WERI-Rb-1 (cell line): ENCODE measurements around the gene INTS15.
A peak's percentile ranks its signal among the peaks of the same experiment; 100 is the strongest.
"Not testable (repeated sequence)": the region's sequence is repeated elsewhere in the genome, so short reads cannot be mapped to it uniquely, and the experiment has no call there.

Experiments used
- DNase-seq: peaks from one replicate; pipeline ENCODE4 v3.0.0-alpha.2; 2020
- H3K27ac ChIP-seq: fragments of 250-450 bp; sonication (Bioruptor Pico); 2 replicates; pipeline ENCODE4 v1.5.1; 2020; ENCODE audit warnings: mild to moderate bottlenecking, moderate library complexity
- H3K27me3 ChIP-seq: fragments of 250-450 bp; sonication (Bioruptor Pico); 2 replicates; pipeline ENCODE4 v1.5.1; 2021; ENCODE audit warnings: mild to moderate bottlenecking, low read depth, moderate library complexity; ENCODE audit not compliant: insufficient read depth, severe bottlenecking
- H3K36me3 ChIP-seq: fragments of 250-450 bp; sonication (Bioruptor Pico); 2 replicates; pipeline ENCODE4 v1.5.1; 2020; ENCODE audit warnings: mild to moderate bottlenecking, moderate library complexity
- H3K4me3 ChIP-seq: 2 replicates; pipeline ENCODE4 v1.5.1; 2011; ENCODE audit warnings: low read depth, mild to moderate bottlenecking, control low read depth, low read length
- H3K9me3 ChIP-seq: fragments of 250-450 bp; sonication (Bioruptor Pico); 2 replicates; pipeline ENCODE4 v1.5.1; 2021; ENCODE audit warnings: mild to moderate bottlenecking, moderate library complexity; ENCODE audit not compliant: severe bottlenecking
- TF ChIP-seq, protein P1 (sequence below): IDR thresholded peaks from 2 replicates; pipeline ENCODE4 v1.5.1; 2011; ENCODE audit warnings: low read depth, mild to moderate bottlenecking, control low read depth, inconsistent platforms, low read length

The INTS15 gene

DNA sequence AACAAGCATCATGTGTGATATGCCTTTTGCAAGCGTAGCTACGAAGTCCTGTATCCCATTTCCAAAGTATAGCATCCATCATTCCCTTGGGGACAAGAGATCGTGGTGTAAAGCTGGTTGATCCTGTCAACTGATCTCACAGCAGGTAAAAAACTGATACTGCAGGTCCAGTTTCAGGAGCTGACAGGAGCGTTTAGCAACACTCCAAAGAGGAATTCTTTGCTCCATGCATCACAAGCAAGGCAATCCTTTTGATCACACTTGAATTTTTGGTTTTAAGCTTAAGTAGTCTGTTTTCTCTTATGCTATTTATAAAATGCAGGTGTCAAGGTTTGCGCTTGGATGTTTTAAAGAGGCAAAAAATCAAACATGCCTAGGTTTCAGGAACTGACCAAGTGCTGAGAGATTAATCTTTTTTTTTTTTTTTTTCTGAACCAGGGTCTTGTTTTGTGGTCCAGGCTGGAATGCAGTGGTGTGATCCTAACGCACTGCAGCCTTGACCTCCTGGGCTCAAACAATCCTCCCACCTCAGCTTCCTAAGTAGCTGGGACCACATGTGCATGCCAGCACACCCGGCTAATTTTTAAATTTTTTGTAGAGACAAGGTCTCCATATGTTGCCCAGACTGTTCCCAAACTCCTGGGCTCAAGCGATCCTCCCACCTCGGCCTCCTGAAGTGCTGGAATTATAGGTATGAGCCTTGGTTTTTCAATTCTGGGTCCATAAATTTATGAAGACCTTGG, 14.4 kb upstream of the INTS15 start:
- no peaks in the 10 kb centered on the region for H3K9me3 ChIP-seq
- H3K4me3 ChIP-seq = no peak overlapping the region
- TF ChIP-seq, protein P1, sequence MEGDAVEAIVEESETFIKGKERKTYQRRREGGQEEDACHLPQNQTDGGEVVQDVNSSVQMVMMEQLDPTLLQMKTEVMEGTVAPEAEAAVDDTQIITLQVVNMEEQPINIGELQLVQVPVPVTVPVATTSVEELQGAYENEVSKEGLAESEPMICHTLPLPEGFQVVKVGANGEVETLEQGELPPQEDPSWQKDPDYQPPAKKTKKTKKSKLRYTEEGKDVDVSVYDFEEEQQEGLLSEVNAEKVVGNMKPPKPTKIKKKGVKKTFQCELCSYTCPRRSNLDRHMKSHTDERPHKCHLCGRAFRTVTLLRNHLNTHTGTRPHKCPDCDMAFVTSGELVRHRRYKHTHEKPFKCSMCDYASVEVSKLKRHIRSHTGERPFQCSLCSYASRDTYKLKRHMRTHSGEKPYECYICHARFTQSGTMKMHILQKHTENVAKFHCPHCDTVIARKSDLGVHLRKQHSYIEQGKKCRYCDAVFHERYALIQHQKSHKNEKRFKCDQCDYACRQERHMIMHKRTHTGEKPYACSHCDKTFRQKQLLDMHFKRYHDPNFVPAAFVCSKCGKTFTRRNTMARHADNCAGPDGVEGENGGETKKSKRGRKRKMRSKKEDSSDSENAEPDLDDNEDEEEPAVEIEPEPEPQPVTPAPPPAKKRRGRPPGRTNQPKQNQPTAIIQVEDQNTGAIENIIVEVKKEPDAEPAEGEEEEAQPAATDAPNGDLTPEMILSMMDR = no peak
- no peak overlapping the region for H3K27ac ChIP-seq
- no peaks in the 10 kb centered on the region for H3K27me3 ChIP-seq
- H3K36me3 ChIP-seq = peaks cover 11% of the 10 kb centered on the region; the same call in 1 of the 2 replicates
- no peak for DNase-seq

DNA sequence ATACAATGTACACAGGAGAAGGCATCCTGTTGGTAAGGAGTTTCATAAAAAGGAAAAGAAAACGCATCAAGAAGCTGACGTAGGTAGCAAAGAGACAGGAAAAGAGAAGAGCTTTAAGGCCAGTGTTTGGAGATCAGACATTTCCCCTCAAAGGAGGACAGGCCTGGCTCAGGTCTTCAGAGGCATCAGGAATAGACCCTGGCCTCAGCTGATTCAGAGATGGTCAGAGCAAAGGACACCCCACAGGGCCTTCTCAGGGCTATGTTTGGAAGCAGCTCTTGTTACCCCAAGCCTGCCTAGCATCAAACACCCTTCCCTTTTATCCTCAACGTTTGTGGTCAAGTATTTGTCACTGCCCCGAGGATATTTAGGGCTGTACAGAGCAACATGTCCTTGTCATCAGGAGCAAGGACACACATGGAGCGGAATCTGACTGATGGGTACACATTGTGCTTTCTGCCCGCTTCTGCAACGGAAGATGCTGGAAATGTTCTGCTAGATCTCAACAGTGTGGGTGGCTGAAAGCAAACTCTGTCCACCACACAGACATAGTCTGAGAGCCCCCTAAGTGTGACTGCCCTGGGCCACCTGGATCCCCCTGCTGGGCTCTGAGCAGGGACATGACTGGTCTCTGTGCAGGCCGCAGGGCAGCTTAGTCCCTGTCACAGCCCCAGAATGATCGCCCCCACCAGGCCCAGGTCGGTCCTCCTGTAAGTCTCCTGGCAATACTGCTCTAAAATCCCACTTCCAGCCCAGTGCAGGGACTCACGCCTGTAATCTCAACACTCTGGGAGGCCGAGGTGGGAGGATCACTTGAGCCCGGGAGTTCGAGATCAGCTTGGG, 13.6 kb upstream of the INTS15 start:
- Histone ChIP-seq H3K36me3 (peaks cover 15% of the 10 kb centered on the region; the same call in 1 of the 2 replicates), H3K9me3 (no peaks in the 10 kb centered on the region), H3K4me3 (peak overlapping the region; percentile 86), H3K27me3 (no peaks in the 10 kb centered on the region), H3K27ac (peak overlapping the region; percentile 90)
- peak; percentile 50 for DNase-seq
- TF ChIP-seq, protein P1 = peak; percentile 35

DNA sequence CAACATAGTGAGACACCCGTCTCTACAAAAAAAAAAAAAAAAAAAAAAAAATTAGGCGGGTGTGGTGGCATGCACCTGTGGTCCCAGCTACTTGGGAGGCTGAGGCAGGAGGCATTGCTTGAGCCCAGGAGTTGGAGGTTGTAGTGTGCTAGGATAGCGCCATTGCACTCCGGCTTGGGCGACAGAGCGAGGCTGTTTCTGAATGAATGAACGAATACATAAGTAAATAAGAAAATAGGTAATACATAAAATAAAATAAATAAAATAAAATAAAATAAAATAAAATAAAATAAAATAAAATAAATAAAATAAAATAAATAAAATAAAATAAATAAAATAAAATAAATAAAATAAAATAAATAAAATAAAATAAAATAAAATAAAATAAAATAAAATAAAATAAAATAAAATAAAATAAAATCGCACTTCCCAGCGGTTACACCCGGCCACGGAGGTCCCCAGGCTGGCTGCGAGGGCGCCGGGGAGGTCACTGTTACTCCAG, 12.9 kb upstream of the INTS15 start:
- H3K27me3 ChIP-seq, DNase-seq, H3K9me3 ChIP-seq: not testable (repeated sequence)
- Histone ChIP-seq H3K36me3 (peaks cover 22% of the 10 kb centered on the region), H3K27ac (peak overlapping the region; percentile 90), H3K4me3 (peak overlapping the region; percentile 86)

DNA sequence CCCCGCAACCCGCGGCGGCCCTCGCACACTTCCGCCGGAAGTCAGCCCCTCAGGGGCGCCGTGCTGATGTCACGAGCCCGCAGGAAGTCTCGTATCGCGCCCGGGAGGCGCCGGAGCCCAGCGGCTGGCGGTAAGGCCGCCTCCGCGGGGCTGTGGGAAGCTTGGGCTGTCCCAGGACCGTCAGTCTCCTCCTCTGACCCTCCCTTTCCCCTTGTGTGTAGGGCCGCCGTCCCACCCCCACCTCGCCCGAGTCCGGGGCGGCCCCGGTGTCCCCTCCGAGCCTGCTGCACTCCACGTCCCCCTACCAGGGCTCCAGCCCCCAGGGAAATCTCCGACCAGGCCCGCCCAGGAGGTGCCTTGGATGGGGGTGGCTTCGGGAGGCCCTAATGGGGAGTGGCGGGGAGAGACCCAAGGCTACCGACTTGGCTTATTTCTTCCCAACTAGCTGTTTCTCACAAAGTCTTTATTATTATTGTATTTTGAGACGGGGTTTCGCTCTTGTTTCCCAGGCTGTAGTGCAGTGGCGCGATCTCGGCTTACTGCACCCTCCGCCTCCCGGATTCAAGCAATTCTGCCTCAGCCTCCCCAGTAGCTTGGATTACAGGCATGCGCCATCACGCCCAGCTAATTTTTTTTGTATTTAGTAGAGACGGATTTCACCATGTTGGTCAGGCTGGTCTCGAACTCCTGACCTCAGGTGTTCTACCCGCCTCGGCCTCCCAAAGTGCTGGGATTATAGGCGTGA, 12.3 kb upstream of the INTS15 start, which contains the start of gene ZDHHC4:
Gene ZDHHC4, plus strand, starts transcription at position 86 of the 745 bp plus-strand sequence. CDS start 3,108 bp downstream, outside the sequence.
- H3K27ac ChIP-seq = peak within 1 kb of the TSS; percentile 90
- TF ChIP-seq, protein P1 = no peak
- DNase-seq = peak; percentile 93
- H3K4me3 ChIP-seq = peak within 1 kb of the TSS; percentile 86
- peaks cover 27% of the 10 kb centered on the region for H3K36me3 ChIP-seq
- H3K9me3 ChIP-seq = no peaks in the 10 kb centered on the region
- H3K27me3 ChIP-seq = no peaks in the 10 kb centered on the region

DNA sequence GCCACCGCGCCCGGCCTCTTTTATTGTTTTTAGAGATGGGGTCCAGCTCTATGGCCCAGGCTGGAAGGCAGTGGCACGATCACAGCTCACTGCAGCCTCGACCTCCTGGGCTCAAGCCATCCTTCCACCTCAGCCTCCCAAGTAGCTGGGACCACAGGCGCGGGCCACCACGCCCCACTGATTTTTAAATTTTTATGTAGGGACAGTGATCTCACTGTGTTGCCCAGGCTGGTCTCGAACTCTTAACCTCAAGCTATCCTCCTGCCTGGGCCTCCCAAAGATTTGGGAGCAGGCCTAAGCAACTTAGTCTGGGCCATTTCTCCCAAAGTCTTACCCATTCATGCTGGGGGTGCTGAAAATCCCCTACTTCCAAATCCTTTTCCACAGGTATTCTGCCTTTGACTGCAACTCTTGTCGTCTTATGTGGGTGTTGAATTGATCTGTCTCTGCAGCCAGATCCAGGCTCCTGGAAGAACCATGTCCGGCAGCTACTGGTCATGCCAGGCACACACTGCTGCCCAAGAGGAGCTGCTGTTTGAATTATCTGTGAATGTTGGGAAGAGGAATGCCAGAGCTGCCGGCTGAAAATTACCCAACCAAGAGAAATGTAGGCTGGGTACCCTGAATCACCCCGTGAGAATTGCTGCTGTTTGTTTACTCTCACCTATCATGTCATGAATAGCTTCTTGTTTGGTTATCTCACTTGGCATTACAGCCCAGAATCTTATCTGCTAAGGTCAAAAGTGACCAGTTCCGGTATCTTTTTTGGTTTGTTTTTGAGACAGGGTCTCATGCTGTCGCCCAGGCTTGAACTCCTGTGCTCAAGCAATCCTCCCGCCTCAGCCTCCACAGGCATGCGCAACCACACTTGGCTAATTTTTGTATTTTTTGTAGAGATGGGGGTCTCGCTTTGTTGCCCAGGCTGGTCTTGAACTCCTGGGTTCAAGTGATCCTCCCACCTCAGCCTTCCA, 11.4 kb upstream of the INTS15 start:
- Histone ChIP-seq H3K27me3 (no peaks in the 10 kb centered on the region), H3K36me3 (peaks cover 35% of the 10 kb centered on the region), H3K4me3 (peak overlapping the region; percentile 86), H3K27ac (peak overlapping the region; percentile 90), H3K9me3 (no peaks in the 10 kb centered on the region)
- DNase-seq = no peak
- TF ChIP-seq, protein P1 = no peak
